NCI-H2227 (cell line): ENCODE data around the gene KRT26.
"Not testable (repeated sequence)": the region's sequence is repeated elsewhere in the genome, so short reads cannot be mapped to it uniquely, and the experiment has no call there.

Experiments used
- DNase-seq: peaks from one replicate; lab custom pipeline; 2025; ENCODE audit not compliant: unreplicated experiment; lab: John Stamatoyannopoulos, UW

The KRT26 gene

DNA sequence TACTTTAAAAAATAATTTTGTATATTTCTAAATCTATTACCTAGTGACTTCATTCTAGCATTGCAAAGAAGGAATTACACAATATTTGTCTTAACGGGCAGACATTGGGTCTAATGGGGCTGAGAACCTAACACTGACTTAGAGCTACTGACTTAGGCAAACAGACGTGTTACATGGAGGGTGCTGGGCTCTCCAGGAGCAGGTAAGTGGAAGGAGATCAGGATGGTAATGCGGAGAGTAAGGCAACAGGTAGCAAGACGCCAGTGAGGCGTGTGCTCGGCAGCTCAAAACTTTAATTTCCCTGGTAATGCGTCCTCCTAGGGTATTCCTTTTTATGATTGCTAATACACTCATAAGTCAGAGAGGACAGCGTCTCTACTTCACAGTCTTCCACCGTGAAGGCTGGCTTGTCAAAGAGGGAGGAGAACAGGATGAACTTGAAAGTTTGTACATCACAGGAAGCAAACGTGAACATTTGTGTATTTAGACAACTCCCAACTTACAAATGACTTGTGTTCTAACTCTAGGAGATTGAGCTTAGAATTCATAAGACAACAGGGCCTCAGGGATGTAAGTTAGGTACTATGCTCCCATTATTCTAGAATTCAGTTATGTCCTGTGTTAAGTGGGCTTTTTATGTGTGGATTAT is 23.1 kb upstream of the KRT26 start:
- no peak for DNase-seq

DNA sequence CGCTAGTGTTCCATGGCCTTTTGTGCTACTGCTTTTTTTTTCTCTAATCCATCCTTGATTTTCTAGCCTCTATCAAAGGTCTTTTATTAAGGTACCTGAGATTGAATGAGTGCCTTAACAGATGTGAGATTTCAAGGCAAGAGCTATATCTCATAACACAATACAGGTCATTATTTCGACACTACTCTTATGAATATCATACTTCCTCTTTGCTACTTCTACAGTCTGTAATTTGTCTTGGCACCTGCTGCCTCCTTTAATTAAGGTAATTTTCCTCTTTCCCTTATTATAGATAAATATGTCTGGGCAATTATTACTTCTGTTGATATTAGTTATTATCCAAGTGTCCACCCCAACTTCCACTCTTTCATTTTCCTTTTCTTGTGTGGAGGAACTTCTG is 22.5 kb upstream of the KRT26 start:
- no peak for DNase-seq

DNA sequence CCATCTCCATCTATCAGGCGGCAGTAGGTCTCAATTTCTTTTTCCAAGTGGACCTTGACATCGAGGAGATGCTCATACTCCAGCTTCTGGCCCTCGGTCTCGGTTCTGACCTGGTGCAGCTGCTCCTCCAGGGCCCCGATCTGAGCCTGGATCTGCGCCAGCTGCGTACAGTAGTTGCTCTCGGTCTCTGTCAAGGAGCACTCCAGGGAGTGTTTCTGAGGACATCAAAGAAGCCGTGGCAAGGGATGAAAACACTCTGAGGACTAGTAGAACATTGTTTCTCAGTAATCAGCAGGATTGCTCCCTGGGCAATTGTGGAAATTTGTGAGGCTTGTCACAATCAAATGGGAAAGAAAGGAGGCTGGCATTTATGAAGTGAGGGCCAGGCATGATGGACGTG is 21.8 kb upstream of the KRT26 start:
- peak; percentile 38 for DNase-seq

DNA sequence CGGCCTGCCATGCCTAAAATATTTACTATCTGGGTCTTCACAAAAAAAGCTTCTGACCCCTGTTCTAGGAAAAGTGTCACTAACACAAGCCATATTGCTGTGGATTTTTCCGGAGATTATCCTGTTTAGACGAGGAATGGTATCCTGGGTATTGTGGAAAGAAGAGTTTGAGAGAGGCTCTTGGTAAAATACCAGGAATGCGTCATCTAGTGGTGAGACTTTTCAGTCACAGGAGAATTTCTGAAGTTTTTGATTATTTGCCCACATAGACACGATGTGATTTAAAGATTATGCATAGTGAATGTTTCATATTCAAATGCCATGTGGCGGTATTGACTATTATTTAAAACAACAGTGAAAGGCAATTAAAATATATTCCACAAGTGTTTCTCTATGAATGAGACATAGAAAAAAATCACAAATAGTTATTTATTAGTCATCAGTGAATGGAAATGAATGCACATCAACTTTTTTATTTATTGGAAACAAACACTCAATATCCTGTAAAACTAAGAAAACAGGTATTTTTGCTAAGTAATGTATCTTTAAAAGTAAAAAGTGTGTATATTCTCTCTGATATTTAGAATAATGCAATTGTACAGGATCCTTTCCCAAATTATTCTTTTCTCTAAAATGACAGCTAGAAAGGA is 19.9 kb upstream of the KRT26 start:
- DNase-seq: peak; percentile 6

DNA sequence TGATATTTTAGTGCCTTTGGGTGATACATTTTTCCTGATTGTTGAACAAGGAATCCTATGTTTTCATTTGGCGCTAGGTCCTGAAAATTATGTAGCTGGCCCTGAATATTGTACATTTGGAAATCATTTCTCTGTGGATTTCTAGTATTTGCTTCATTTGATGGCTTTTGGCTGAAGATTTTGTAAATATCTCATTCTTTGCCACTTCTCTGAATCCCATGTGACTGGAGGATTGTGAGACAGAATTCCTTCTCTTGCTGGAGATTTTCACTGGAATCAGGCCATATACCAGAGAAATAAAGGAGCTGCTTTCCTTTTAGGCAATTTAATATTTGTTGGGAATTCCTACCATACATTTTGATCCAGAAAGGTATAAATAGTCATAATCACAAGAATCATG is 19.1 kb upstream of the KRT26 start:
- DNase-seq: no peak

DNA sequence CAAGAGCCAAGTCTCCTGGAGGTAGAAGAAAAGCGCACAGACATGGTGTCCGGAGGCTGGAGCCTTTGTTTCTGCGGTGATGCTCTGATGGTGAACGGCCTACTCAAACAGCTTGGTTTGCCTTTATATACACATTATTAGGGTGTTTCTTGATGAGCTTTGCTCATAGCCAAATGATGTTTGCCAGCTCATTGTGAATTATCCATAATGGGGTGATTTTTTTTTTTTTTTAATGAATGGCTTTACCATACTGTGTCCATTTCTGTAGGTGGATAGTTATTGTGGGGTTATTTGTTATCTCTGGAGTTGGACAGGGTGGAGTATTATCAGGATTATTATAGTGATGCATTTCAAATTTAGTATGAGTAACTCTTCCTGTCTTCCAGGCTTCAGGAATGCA is 10.4 kb upstream of the KRT26 start, which contains the start of gene KRT27:
Gene KRT27 (minus strand): TSS at position 101 of the 400 bp plus-strand sequence. CDS start 57 bp downstream, at position 44.
- DNase-seq: no peak

DNA sequence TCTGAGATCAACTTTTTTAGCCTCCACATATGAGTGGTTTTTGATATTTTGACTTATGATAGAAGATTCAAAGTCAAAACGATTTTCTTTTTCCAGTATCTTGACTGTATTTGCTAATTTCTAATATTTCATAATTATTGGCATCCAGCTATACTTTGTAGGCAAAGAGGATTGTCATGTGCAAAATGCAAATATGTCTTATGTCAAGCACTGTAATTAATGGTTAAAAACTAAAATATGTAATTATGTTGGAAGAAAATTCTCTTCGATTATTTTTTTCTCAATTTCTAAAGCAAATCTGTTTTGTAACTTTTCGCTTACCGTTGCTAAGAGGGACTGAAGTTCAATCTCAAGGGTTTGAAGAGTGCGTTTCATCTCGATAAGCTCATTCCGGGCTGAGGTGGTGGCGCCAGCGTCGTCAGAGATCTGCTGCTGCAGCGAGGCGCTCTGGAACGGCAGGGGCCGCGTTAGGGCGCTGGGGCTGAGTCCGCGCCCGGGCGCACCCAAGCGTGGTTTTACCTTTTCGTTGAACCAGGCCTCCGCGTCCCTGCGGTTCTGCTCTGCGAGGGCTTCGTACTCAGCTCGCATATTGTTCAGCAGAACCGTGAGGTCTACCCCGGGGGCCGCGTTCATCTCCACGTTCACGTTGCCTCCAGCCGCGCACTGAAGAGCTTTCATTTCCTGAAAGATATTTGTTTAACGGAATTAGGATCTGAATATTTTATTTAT is 7.3 kb upstream of the KRT26 start:
- DNase-seq: peak; percentile 58

DNA sequence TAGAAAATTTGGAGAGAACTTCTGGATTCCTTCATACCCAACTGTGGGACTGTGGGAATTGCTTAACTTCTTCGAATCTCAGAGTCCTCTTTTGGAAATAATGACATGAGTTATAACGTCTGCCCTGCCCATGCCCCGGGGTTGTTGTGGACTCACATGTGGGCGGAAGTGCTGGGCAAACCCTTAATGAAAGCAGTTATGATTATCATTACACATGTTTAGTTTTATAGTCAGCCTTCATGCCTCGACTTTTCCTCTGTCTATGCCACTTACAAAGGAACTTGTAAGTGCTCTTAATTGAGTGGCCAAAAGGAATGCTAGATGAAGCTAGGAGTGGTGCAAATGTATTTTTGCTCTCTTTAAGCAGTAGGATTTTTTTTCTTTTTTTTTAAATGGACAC is 6.5 kb upstream of the KRT26 start:
- no peak for DNase-seq

DNA sequence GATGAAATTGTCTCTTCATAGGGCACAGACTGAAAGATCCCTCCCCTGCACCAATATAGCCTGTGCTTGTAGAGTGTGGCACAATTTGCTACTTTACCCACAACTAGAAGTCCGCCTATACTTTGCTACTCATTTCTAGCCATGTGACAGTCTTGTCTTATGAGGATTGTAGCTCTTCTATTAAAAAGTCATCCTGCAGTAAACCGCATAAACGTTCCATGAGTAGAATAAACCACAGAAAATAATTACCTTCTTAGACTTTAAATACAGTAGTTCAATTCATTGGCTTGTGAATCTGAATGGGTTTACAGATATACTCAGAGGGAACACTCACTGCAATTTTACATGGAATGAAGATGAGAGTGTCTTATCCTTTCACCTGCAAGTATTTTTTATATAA is 6.0 kb upstream of the KRT26 start:
- DNase-seq: no peak

DNA sequence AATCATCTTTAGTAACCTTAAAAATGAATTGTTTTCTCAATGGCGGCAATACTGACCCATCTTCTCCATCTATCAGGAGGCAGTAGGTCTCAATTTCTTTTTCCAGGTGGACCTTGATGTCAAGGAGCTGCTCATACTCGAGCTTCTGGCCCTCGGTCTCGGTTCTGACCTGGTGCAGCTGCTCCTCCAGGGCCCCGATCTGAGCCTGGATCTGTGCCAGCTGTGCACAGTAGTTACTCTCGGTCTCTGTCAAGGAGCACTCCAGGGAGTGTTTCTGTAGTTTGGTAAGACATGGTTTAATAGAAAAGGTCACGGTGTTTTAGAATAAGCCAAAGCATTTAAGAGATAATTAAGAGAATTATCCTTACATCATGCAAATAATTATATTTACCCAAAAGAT is 5.5 kb upstream of the KRT26 start:
- DNase-seq: no peak

DNA sequence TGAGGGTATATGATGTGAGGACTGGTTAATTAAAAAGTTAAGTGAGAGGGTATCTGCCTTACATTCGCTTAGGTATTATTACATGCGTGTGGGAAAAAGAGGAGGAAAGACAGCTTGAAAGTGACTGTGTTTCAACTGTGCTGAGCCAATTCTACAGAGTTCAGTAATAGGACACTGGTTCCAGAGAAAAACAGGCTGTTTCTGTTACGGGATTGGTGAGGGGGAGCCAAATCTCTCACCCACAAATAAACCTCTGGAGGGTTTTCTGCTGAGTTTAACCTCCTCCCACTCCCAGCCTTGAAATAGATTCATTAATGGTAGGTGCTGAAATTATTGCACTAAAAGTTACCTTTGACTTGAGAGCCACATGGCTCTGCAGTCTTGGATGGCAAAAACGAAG is 3.9 kb upstream of the KRT26 start:
- no peak for DNase-seq

DNA sequence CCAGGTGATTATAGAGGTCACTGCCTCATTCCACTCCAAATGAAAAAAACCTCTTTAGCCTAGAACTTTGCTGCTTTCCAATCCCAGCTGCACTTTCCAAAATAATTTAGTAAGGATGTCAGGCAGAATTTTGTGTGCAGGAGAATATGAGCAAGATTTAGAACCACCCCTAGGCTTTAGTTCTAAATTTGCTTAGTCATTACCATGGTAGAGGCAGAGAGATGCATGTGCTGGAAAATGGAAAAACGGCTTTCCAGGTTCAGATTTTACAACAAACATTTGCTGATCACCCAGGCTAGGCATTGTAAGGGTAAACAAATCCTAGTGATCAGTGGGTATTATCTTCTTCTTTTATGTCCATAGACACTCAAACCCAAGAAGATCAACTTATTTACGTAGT is 6.3 kb downstream of the KRT26 start:
- DNase-seq: no peak

DNA sequence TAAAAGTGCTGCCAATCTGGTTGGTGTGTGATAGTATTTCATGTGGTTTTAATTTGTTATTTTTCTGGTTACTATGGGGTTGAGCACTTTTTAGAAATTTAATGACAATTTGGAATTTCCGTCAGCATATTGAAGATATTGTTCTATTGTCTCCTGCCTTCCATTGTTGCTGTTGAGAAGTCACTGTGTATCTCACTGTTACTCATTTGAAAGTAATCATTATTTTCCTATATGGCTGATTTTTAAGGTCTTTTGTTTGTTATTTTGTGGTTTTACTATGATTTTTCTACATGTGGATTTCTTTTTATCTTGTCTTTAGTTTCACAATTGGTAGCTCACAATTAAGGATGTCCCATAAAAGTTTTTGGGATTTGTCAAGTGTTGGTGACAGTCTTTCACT is 8.2 kb downstream of the KRT26 start:
- DNase-seq: no peak

DNA sequence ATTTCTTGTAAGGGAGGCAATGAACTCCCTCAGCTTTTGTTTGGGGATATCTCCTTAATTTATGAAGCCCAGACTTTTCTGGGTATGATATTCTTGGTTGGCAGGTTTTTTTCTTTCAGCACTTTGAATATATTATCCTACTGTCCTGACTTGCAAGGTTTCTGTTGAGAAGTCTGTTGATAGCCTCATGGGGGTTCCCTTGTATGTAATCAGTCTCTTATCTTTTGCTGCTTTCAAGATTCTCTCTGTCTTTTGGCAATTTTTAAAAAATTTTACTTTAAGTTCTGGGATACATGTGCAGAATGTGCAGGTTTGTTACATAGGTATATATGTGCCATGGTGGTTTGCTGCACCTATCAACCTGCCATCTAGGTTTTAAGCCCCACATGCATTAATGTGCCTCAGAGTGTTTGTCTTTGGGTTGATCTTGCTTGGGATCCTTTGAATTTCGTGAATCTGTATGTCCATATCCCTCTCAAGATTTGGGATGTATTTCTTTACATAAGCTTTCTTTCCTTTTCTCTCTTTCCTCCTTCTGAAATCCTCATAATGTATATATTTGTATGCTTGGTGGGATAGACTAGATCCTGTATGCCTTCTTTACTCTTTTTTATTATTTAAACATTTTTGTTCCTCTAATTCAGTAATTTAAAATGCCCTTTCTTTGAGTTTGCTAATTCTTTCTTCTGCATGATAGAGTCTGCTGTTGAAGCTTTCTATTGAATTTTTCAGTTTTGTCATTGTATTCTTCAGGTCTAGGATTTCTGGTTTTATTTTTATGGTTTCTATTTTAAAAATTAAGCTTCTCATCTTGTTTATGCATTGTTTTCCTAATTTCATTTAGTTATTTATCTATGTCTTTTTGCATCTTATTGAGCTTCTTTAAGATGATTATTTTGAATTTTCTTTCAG is 11.6 kb downstream of the KRT26 start:
- DNase-seq: no peak

DNA sequence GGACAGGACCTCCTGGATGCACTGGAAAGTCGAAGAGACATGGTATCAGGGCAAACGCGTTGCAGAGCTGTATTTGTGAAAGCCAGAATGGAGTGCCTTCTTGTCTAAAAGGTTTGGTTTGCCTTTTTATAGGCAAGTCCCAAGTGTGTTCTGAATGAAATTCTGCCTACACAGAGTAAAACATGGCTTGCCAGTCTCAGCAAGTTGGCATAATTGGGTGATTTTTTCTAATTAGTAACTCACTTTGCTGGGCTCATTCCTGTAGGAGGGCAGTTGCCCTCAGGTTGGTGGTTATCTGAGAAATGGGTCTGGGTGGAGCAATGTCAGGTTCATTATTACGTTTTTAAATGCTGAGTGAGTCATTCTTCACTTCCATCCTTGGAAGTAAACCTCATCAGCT is 16.8 kb downstream of the KRT26 start, which contains the start of gene KRT25:
Gene KRT25 (minus strand): TSS at position 101 of the 400 bp plus-strand sequence. CDS start 60 bp downstream, at position 41.
- no peak for DNase-seq

DNA sequence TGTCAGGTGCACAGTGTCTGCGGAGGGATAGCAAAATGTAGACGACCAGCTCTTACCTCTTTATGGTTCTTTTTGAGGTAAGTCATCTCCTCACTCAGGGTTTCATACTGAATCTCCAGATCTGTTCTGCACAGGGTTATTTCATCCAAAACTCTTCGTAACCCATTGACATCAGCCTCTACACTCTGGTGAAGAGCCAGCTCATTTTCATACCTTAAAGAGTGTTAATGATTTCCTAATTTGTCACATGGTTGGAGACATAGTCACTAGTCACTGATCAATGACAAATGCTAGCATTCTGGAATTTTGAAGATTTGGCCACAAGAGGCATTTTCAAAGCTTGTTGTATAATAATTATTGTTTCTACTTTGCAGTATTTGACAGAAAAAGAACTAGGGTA is 18.2 kb downstream of the KRT26 start:
- DNase-seq: no peak

DNA sequence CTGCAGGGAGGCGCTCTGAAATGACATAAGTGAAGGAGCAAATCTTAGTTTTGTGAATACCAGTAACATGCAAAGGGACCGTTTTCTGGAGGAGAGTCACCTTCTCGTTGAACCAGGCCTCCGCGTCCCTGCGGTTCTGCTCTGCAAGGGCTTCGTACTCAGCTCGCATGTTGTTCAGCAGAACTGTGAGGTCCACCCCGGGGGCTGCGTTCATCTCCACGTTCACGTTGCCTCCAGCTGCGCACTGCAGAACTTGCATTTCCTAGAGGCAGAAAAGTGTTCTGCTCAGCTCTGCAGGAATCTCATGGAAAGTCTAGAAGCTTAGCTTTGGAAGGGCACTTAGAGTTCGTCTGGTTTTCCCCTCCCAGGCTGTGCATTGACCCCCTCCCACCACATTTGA is 20.9 kb downstream of the KRT26 start:
- DNase-seq: no peak

DNA sequence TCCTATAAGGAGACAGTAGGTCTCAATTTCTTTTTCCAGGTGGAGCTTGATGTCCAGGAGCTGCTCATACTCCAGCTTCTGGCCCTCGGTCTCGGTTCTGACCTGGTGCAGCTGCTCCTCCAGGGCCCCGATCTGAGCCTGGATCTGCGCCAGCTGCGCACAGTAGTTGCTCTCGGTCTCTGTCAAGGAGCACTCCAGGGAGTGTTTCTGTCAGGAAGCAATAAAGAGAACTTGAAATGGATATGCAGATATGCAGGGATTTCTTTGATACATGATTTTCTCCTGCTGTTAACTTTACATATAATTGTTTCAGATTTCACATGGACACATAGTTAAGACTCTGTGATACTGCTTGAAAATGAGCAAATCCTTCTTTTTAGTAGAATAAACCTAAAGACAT is 21.6 kb downstream of the KRT26 start:
- no peak for DNase-seq

DNA sequence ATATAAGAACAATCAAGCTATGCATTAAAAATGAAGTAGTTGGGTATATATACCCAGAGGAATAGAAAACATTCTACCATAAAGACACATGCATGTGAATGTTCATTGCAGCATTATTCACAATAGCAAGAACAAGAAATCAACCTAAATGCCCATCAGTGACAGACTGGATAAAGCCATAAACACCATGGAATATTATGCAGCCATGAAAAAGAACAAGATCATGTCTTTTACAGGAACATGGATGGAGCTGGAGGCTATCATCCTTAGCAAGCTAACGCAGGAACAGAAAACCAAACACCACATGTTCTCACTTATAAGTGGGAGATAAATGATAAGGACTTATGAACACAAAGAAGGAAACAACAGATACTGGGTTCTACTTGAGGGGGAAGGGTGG is 23.3 kb downstream of the KRT26 start:
- not testable (repeated sequence) for DNase-seq

DNA sequence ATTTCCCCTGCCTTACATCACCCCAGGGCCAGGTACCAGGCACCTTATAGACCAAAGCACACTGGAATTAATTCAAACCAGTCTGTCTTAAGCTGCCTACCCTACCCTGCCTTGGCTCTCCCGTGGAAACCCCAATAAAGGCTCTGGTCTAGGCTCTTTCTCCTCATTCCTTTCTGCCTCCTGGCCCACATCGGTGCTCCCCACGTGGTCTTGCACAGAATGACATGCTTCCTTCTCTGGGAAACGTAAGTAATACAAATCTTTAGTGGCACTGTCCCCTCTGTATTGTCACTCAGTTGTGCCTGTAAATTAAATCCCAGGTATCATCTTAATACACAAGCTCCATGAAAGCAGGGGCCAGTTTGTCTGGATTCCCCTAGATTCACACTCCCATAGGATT is 33.4 kb downstream of the KRT26 start:
- no peak for DNase-seq

DNA sequence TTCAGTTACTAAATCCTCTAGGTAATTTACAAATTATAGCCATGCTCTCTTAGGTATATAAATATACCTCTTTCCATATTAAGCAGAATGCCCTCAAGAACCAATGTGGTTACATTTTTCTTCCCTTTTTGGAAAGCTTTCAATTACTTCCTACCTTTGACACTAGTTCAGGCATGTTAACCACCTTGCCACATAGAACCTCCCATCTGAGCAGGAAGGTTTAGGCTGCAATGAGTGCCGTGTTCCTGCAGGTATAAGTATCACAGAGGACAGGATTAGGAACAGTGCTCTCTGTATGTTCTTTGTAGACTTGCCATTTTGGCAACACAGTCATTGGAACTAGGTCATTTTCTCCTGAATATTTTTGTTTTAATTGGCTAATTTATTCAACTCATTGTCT is 37.0 kb downstream of the KRT26 start:
- DNase-seq: no peak
